HG02973 (cell line): ENCODE measurements around the gene GORASP2.
A peak's percentile ranks its signal among the peaks of the same experiment; 100 is the strongest.
"Not testable (repeated sequence)": the region's sequence is repeated elsewhere in the genome, so short reads cannot be mapped to it uniquely, and the experiment has no call there.

ENCODE experiments used
- ATAC-seq: cut with Tn5 transposase; IDR thresholded peaks from one replicate; pipeline ENCODE4 v1.9.1; 2021; ENCODE audit warnings: moderate library complexity; ENCODE audit not compliant: unreplicated experiment

GORASP2 gene

GRCh38 chr2:170928824-170929685, at the start of gene GORASP2:
GORASP2 (plus strand) TSS chr2:170929253; CDS start chr2:170929341, 88 bp downstream.
- ATAC-seq = peak; percentile 89

- ATAC-seq = no peak
Measured at GRCh38 chr2:170881840-170882239, 47.2 kb upstream of the GORASP2 start.

GRCh38 chr2:170882758-170883157, 46.3 kb upstream of the GORASP2 start:
- no peak for ATAC-seq

- no peak for ATAC-seq
Measured at GRCh38 chr2:170883683-170884082, 45.4 kb upstream of the GORASP2 start.

GRCh38 chr2:170885130-170885791, 43.8 kb upstream of the GORASP2 start:
- no peak for ATAC-seq

GRCh38 chr2:170886386-170886785, 42.7 kb upstream of the GORASP2 start:
- no peak for ATAC-seq

GRCh38 chr2:170887496-170887895, 41.6 kb upstream of the GORASP2 start:
- no peak for ATAC-seq

- ATAC-seq = no peak
Measured at GRCh38 chr2:170887896-170888295, 41.2 kb upstream of the GORASP2 start.

- no peak for ATAC-seq
Measured at GRCh38 chr2:170891893-170892292, 37.2 kb upstream of the GORASP2 start.

GRCh38 chr2:170892391-170892951, 36.6 kb upstream of the GORASP2 start:
- no peak for ATAC-seq

- no peak for ATAC-seq
Measured at GRCh38 chr2:170895023-170895757, 33.9 kb upstream of the GORASP2 start.

- no peak for ATAC-seq
Measured at GRCh38 chr2:170896622-170897021, 32.4 kb upstream of the GORASP2 start.

GRCh38 chr2:170897108-170897507, 31.9 kb upstream of the GORASP2 start:
- no peak for ATAC-seq

- no peak for ATAC-seq
Measured at GRCh38 chr2:170905864-170906263, 23.2 kb upstream of the GORASP2 start.

- no peak for ATAC-seq
Measured at GRCh38 chr2:170911314-170911889, 17.7 kb upstream of the GORASP2 start.

GRCh38 chr2:170914994-170915666, 13.9 kb upstream of the GORASP2 start:
- not testable (repeated sequence) for ATAC-seq

- ATAC-seq = no peak
Measured at GRCh38 chr2:170917219-170917913, 11.7 kb upstream of the GORASP2 start.

- no peak for ATAC-seq
Measured at GRCh38 chr2:170917957-170918356, 11.1 kb upstream of the GORASP2 start.

GRCh38 chr2:170921873-170922272, 7.2 kb upstream of the GORASP2 start:
- ATAC-seq = not testable (repeated sequence)
